GM21447 (cell line): Measurements from ENCODE around the gene CCDC6.
"Not testable (repeated sequence)": the region's sequence is repeated elsewhere in the genome, so short reads cannot be mapped to it uniquely, and the experiment has no call there.

Experiments
- ATAC-seq: cut with Tn5 transposase; IDR thresholded peaks from one replicate; pipeline ENCODE4 v1.9.1; 2021; ENCODE audit not compliant: unreplicated experiment

The CCDC6 gene

DNA sequence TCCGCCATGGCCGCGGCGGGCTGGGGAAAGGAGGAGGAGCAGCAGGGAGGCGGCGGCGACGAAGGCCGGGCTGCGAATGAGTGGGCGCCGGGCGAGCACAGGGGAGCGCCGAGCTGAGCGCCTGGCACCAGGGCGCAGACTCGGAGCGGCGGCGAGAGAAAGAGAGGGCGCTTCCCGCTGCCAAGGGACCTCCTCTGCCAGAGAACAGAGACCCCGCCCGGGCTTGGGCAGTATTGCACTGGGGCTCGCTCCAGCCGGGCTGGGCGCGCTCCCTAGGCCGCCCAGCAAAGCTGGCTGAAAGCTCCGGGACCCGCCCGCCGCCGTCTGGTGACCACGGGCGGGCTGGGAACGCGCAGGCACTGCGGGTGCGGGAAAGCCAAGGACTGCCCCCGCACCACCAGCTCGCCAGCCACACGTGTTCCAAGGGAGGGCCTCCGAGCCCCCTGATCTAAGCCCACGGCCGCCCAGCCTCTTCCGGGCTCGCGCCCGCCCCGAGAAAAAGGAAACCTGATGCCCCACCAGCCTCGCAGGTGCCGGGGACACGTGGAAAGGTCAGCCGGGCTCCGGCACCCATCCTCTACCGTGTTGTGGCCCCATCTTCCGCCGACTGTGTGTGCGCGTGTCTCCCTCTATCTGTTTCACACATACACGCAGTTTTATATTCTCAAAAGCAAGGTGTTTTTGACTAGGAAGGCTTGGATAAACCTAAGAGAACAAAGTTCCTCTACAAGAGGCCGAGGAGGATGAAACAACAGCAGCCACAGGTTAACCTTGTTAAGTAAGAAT, at the start of gene CCDC6:
TSS of gene CCDC6 (minus strand) at position 140 of the 786 bp plus-strand sequence. CDS start at position 8, 132 bp downstream.
- peak; percentile 77 for ATAC-seq

DNA sequence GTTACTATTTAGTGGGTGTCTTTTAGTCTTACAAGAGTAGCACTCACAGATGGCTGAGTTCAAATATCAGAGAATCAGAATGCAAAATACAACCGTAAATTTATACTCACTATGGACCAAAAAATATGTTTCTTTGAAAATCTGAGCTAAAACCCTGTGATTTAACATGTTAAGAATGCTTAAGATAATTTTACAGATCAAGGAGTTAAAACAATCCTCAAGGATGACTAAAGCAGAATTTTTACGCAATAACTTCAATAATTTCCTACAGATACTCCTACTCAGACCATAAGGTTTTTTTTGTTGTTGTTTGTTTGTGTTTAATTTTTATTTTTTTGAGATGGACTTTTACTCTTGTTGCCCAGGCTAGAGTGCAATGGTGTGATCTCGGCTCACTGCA, 47.9 kb upstream of the CCDC6 start:
- ATAC-seq: no peak

DNA sequence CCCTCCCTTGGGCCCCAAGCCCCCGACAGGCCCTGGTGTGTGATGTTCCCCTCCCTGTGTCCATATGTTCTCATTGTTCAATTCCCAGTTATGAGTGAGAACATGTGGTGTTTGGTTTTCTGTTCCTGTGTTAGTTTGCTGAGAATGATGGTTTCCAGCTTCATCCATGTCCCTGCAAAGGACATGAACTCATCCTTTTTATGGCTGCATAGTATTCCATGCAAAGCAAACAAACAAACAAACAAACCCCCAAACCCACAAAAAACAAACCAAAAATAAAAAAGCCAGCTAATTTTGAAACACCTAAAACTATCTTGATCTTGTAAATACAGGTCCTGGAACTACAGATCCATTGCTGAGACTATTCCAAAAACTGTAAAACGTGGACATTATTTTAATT, 47.4 kb upstream of the CCDC6 start:
- ATAC-seq: not testable (repeated sequence)

DNA sequence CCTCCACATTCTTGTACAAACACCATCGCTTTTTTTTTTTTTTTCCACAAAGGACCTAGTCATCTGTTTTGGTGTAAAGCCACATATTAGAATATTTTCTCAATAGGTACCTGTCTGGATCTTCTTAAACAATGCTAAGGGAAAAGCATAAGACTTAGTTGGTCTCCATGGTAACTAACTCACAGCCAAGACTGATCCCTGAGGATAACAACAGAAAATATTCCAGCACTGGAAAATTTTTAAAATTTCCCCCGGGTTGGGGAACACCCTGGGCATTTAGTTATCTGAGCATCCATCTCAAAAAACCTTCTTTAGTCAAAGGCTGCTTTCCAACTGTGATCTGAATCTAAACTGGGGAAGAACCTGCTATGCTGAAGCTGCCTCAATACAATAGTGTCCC, 43.7 kb upstream of the CCDC6 start:
- no peak for ATAC-seq

DNA sequence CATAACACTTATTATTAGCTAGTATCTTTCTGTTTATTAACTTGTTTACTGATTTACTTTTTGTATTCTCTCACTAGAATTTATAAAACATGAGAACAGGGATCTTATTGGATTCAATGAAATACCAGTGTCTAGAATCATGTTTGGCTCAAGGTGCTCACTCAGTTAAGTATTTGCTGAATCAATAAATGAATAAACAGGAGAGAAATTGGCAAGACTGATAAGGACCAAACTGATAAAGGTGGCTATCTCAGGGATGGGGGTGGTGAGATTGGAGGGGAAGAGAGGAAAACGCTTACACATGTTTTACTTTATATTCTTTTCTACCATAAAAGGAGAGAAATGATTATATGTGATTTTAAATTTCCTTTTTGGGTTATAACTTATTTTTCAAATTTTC, 43.3 kb upstream of the CCDC6 start:
- ATAC-seq: no peak

DNA sequence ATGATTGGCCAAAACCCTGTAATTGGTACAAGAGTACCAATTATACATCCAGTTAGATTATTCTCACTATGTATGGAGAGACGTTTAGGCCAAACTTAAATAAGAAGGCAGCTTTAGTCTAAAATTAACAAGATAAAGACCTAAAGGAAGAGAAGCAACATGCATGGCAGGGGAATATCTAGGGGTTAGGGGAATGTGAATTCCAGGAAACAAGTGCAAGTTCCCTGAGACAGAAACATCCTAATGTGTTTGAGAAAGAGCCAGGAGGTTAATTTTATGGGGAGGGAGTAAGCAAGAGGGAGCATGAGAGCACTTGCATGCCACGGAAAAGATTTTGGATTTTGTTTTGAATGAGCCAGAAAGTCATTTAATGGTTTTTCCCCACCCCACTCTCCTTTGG, 39.6 kb upstream of the CCDC6 start:
- no peak for ATAC-seq

DNA sequence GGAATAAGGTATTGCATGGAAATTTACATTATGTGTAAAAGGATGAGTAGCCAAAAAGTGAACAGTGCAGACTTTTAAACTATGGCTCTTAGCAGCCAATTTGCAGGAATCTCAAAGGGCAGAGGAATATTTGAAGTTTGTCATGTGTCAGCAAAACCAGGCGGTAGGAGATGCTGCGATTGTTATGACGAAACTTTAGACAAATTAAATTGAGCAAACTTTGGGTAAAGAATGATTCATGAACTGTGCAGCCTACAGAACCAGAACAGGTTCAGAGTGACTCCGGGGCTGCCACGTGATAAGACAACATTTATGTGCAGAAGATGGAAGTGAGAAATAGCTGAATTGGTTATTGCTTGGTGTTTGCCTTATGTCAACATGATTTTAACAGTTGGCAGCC, 39.2 kb upstream of the CCDC6 start:
- ATAC-seq: no peak

DNA sequence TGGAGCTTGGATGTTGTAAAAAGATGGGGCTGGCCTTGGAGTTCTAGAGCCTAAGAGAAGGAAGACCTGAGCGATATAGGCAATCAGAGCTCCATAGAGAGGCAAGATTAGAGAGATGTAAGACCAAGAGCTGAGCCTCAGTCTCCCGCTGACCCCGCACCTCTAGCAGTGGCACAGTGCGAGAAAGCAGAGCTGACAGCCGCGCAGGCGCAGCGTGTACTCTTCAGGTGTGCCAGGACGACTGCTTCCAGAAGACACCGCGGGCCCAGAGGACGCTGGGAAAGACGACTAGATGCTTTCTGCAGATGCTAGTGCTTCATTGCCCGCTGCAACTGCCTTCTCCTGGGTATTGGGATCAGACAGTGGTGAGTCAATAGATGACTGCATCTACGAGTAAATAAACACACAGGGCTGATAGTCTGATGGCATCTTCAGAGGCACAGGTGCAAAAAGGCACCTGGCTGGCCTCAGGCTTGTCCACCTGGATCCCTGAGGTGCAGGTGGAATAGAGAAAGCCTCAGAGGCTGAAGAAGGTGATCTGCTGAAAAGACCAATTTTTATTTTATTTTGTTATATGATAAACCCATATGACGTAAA, 38.1 kb upstream of the CCDC6 start:
- no peak for ATAC-seq

DNA sequence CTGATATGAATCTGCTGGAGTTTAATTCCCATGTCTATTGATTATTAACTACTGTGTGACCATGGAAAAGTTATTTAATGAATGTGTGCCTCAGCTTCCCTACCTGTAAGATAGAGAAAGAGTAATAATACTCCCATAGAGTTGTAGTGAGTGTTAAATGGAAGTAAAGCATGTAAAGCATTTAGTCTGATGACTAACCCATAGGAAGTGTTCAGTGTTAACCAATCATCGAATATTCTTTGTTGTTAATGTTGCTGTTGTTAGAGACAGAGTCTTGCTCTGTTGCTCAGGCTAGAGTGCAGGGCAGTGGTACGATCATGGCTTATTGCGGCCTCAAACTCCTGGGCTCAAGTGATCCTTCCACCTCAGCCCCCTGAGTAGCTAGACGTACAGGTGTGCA, 36.2 kb upstream of the CCDC6 start:
- ATAC-seq: no peak

DNA sequence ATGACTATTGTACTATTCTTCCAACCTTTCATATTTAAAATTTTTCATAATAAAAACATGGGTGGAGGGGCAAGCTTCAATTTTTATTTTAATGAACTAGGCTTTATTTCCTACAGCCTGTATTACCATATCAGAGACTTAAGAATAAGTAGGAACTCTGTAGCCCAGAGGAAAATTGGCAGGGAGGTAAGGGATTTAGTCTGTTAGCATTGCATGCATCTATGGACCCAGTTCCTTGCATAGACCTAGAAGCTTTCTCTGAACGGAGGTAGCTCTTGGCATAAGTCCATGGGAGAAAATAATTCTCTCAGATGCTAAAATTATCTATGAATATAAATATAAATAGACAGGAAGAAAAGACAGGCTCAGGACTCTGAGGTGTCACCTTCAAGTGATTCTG, 31.4 kb upstream of the CCDC6 start:
- no peak for ATAC-seq

DNA sequence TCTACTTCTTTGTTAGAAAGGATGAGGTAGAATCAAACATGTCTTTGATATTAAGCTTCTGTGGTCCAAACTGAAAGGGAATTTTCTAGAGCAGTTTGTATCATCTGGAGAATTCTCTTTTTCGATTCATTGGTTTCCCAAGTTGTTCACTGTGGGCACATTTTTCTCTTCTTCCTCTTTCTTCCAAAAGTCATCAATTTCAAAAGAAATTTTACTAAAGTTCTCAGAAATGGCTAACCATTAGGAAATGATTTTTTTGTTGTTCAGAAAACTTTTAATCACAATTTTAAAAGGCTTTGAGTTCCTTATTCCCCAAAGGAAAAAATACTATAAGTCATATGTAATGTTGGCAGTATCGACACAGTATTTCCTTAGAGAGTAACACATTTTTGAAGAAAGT, 28.3 kb upstream of the CCDC6 start:
- ATAC-seq: no peak

DNA sequence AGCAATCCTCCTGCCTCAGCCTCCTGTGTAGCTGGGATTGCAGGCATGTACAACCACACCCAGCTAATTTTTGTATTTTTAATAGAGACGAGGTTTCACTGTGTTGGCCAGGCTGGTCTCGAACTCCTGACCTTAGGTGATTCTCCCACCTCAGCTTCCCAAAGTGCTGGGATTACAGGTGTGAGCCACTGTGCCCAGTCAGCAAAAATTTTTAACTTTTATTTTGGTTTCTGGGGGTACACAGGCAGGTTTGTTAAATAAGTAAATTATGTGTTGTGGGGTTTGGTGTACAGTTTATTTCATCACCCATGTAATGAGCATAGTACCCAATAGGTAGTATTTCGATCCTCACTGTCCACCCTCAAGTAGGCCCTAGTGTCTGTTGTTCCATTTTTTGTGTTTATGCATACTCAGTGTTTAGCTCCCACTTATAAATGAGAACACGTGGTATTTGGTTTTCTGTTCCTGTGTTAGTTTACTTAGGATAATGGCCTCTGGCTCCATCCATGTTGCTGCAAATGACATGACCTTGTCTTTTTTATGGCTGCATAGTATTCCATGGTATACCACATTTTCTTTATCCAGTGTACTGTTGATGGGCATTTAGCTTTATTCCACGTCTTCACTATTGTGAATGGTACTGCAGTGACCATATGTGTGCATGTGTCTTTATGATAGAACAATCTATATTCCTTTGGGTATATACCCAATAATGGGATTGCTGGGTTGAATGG, 24.6 kb upstream of the CCDC6 start:
- ATAC-seq: not testable (repeated sequence)

DNA sequence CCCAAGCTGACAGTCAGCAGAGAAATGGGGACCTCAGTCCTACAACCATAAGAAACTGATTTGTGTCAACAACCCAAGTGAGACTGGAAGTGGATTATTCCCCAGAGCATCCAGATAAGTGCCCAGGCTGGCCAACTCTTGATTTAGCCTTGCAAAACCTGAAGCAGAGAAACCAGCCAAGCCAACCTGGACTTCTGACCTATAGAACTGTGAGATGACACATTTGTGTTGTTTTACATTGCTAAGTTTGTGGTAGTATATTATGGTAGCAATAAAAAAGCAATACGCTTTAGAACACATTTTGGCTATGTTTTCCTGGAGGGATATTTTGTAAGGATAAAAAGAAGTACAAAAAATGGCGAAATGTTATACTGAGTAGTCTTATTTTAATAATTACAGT, 19.7 kb upstream of the CCDC6 start:
- ATAC-seq: no peak

DNA sequence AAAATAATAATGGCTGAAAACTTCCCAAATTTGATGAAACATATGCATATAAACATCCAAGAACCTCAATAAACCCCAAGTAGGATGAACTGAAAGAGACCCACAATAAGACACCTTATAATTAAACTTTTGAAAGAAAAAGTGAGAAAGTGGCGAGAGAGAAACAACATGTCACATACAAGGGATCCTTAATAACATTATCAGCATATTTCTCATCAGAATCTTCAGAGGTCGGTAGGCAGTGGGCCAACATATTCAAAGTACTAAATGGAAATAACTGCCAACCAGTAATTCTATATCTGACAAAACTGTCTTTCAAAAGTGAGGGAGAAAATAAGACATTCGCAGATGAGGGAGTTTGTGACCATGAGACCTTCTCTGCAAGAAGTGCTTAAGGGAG, 16.6 kb upstream of the CCDC6 start:
- no peak for ATAC-seq

DNA sequence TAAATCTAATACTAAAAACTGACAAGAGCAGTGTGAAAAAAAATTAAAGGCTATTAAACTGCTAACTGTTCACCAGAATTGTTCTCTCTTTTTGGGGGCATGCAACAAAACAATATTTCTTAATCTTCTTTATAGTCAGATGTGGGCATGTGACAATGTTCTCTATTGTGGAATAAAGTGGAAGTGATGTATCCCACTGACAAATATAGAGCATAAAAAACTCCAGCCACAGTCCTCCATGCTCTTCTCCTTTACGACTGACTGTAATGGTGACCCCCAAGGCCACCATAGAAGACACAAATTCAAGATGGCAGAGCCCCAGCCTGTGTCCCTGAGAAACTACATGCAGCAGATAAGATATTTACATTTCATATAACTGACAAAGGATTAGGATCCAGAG, 11.6 kb upstream of the CCDC6 start:
- ATAC-seq: no peak

DNA sequence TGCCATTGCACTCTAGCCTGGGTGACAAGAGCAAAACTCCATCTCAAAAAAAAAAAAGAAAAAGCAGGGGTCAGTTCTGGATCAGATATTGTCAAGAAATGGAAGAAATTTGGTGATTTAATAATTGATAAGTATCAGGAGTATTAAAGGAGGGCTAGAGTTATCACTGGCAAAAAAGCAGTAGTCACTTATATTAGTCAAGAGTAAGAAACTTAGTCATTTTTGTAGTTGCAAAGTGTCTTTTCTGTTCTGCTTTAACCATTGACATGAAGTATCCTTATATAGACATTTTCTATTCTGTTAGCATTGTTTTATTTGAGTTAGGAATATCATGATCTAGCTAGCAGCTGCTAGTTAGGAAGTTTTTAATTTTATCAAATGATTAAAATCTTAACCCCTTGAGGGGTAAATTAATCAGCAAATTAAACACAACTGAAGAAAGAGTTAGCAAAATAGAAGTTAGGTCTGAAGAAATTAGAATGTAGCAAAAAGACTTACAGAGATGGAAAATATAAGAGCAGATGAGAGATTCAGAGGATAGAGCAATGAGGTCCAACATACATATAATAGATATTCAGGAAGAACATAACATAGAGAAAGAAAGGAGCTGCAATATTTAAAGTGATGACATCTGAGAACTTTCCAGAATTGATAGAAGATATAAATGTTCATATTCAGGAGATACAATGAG, 7.3 kb upstream of the CCDC6 start:
- ATAC-seq: no peak

DNA sequence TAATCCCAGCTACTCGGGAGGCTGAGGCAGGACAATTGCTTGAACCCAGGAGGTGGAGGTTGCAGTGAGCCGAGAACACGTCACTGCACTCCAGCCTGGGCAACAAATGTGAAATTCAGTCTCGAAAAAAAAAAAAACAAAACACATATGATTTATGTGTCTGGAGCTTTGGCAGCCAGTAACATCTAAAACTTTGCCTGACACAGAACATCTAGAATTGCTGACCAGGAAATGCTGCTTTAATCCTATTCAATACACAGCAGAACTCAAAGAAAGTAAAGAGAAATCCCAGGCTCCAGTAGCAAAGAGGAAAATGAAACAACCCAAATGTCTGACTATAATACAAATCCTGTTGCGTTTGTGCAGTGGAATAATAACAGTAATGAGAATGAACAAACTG, 4.5 kb upstream of the CCDC6 start:
- ATAC-seq: no peak

DNA sequence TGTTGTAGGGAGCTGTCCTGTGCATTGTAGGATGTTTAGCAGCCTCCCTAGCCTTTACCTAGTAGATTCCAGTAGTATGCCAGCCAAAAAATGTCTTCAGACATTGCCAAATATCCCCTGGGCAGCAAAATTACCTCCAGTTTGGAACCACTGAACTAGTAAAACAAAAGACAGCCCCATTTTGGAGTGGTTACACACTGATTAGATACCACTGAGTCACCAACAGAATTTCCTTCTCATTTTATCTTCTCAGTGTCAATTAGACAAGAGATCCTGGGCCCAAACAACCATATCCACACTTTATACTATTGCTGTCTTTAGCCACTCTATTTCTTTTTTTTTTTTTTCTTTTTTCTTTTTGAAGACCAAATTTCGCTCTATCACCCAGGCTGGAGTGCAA, 3.5 kb upstream of the CCDC6 start:
- ATAC-seq: no peak

DNA sequence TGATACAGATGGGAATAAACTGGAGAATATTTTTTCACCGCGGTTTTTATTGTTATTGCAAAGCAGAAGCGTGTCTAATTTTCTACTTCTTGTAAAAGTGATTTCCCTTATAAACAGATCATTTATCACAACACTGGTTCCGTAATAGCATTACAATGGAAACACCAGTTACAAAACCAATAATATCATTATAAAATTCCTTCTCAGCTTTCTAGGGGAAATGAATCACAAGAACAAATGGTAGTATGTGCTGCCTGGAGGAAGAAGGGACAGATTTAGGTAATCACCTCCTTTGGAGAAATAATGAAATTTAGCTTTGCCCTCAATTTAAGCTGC, 2.4 kb upstream of the CCDC6 start:
- no peak for ATAC-seq

DNA sequence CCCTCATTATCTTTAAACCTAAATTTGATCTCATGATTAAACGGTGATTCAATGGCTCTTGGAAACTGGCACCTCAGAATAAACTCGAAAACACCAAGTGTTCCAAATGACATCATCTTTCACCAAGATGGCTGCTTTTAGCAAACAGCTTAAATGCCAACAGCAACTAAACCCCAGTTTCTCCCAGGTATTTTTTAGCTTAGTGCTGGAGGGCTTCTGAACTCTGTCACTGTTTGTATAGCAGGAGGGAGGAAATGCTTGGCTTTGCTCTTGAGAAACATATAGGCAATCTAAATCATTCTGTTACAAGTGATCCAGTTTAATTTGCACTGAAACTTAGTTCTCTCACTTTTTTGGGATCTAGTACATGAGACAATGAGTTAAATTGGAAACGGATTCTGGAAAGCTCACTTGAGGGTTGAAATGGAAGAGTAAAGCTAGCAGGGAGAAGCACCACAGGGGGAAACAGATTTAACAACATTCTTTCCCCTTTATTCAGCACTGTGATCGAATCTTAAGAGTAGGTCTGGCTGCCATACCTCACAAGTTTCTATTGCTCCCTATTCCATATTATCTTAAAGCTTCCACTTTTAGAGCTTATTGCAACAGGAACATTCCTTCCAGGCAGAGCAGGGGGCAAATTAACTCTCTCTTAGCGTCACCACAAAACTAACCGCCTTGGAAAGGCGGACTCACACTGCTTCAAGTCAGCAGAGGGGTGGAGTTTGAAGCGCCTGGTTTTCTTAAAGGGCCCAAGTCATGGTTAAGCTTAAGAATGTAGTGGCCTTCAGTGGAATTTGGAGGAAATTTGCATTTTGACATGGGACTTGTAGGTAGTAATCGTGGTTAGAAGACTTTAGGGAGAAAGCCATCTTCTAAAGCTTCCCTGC, 1.8 kb upstream of the CCDC6 start:
- peak; percentile 25 for ATAC-seq

DNA sequence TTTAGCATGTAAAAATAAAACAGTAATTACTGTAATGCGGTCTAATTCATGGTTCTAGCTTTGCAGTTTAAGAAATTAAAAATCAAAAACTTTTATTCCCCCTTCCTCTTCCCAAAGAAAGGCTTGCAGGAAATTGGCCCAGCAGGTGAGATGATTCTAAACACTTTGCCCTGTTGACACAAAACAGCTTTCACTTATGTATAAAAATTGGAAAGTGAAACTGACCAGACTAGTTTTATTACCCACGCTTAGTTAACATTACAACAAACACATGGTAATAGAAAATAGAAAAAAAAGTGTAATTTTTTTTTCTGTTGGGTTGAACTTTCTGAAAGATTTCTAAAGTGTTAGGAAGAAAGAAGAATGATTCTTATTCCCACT, 1.2 kb upstream of the CCDC6 start:
- no peak for ATAC-seq
